HL-60/S4 treated with retinoic acid at 250 ng/mL for 4 days and 3 days (cell line): ENCODE measurements around the gene MYLK4.
"Not testable (repeated sequence)": the region's sequence is repeated elsewhere in the genome, so short reads cannot be mapped to it uniquely, and the experiment has no call there.

Experiments
- in situ Hi-C: fragments of 300-500 bp; cut with MboI; formaldehyde crosslinking; loops from 2 replicates; pipeline ENCODE4 v1.7.0; 2022; ENCODE audit warnings: low sequenced_read_pairs

Gene MYLK4

DNA sequence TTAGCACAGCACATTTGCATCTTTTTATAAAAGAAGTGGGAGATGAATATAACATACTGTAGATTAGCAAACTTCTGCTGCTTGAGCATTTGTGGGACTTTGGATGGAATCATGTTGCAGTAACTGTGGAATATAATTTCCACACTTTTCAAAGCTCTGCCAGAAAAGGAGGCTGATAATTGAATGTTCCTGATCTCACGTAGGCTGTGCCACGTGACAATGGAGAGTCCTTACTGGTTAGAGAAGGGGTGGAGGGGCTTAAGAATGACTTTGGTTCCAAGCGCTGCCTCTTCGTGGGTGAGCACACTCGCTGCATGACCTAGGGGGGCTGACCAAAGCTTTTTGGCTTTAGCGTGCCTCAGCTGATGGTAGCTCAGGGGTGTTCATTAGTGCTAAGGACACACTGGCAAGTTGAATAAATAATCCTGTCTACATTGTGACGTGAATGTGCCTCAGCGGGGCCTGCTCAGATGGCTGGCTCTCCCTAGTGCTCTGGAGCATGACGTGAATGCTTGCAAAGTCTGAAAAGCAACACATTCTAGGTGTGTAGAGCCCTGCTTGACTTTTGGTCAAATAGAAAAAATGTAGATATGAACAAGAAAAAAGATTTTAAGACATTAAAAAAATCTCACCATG is 29.5 kb upstream of the MYLK4 start:
- in situ Hi-C loops, result no loop called here

DNA sequence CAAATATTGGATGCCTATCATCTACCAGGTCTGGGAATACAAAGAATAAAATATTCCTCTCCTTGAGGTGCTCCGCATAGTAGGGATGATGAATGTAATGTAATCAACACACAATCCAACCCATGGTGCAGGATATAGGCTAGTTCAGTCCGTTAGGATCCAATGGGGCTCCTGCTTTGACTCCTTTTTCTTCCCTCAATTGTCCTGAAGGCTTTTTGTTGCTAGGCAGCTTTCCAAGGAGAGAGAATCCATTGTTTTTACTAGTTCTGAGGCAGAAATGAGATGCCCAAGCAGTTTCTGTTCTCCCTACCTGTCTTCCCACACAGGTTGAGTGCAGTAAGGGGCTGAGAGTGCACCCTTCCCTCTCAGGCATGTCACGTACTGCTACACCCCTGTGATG is 26.5 kb upstream of the MYLK4 start:
- in situ Hi-C loops, result no loop called here

GRCh38 chr6:2775003-2775402 is 24.3 kb upstream of the MYLK4 start:
- in situ Hi-C loops, result no loop called here

DNA sequence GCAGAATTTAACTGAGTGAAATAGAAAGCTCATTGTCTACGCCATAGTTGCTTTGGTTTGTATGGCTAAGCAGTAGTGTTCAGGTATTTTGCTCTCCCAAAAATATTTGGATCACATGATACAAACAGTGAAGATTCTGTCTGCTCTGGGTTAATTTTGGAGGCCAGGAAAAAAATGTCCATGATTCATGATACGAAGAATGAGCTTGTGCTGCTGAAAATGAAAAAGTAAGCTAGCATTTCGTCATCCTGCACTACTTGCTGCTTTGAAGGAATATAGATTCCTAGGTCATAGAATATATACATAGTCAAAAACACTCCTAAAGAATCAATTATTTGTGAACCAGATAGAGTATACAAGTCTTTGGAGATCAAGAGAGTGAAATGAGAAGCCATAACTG is 22.7 kb upstream of the MYLK4 start:
- in situ Hi-C loops, result no loop called here

GRCh38 chr6:2772840-2773239 is 22.1 kb upstream of the MYLK4 start:
- in situ Hi-C loops, result no loop called here

DNA sequence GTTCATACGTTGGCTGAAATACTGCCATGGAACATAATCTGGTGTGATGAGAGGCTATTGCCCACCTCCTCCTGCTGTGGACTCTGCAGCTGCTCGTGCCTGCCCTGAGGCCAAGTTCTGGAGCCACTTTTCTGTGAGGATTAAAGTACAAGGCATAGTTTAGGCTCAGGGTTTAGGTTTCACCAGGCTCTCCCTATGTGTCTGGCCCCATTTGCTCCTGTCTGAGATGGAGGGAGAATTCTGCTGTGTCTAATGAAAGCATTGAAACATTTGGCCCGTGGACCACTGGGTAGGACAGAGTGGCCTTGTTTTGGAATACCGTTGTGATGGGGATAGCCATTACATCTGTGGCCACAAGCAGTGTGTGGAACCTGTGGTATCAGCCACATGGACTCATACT is 20.4 kb upstream of the MYLK4 start:
- in situ Hi-C loops, result no loop called here

DNA sequence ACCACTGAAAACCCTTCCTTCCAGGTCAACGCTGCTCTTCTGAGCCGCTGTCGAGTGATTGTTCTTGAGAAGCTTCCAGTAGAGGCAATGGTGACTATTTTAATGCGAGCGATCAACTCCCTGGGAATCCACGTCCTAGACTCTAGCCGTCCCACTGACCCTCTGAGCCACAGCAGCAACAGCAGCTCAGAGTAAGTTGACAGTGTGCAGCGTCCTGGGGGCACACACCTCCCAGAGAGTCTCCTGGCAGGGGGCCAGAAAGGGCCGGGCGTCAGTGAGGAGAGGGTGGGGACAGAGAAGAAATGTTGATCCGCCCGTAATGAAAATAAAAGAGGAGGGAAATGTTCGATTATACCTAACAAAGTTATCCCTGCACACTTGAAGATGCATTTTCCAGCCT is 19.4 kb upstream of the MYLK4 start:
- in situ Hi-C loops, result no loop called here

DNA sequence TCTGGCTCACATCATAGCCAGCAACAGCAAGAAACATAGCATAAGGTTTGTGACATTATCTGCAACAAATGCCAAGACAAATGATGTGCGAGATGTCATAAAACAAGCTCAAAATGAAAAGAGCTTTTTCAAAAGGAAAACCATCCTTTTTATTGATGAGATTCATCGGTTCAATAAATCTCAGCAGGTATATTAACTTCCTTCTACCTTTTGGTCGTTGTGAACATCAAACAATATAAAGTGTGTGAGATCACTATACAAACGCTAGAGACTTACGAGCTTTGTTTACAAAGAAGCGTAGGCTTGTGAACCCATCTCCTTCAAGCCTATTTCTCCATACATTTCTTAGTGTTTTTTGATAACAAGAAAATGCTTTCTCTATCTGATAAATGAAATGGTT is 18.0 kb upstream of the MYLK4 start:
- in situ Hi-C loops, result no loop called here

DNA sequence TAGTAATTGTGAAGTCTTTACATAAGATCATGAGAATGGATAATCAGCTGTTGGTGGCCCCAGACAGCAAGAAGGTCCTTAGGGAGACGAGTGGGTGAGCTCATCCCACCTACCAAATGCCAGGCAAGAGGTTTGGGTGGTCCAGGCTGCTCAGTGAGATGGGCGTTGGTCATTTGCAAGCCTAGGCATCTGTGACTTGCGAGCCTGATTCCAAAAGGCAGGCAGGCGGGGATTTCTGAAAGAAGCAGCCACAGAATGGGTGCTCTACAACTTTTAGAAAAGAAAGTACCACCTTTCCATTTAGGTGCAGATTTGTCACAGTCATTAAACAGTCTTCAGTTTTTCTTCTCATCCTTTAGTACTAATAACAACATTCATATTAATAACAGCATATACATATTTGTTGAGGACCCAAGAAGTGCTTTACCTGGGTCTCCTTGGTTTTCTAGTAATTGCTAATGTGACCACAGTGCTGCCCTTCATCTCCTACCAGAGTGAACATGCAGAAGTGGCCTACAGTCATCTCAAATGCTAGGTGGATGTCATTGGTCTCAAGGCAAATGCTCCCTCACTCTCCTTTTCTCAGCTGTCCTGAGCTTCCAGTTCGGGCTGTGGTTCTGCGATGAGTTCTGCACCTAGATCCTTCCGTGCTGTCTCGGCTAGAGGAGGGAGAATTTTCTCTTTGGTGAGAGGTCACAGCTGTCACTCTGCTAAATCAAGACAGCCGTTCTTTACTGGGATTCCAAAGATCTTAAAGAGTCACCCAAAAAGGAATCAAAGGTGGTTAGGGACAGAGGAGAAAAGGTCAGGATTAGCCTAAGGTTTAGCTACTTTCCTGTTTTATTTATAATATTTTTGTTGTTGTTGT is 17.2 kb upstream of the MYLK4 start:
- in situ Hi-C loops, result no loop called here

- in situ Hi-C loops, result no loop called here
These were observed 16.3 kb upstream of the MYLK4 start for GRCh38 chr6:2766767-2767656.

DNA sequence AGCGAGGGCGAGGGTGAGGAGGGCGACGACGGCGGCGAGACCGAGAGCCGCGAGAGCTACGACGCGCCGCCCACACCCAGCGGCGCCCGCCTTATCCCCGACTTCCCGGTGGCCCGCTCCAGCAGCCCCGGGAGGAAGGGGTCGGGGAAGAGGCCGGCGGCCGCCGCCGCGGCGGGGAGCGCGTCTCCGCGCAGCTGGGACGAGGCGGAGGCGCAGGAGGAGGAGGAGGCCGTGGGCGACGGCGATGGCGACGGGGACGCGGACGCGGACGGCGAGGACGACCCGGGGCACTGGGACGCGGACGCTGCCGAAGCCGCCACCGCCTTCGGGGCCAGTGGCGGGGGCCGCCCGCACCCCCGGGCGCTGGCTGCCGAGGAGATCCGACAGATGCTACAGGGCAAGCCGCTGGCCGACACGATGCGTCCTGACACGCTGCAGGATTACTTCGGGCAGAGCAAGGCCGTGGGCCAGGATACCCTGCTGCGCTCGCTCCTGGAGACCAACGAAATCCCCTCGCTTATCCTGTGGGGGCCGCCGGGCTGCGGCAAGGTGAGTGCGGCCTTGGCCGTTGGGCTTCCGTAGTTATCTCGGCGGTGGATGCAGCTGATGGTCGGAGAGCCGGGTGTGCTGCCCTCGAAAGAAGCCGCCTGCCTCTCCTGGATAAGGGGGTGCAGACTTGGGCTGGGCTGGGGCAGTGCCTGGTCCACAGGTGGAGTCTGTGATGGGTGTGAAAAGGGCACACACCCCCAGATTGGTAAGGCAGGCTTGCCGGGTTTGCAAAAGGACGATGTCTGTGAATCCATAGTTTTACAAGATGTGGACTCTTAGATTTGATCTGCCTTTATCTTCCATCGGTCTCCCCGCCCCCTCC is 15.4 kb upstream of the MYLK4 start:
- in situ Hi-C loops, result no loop called here

DNA sequence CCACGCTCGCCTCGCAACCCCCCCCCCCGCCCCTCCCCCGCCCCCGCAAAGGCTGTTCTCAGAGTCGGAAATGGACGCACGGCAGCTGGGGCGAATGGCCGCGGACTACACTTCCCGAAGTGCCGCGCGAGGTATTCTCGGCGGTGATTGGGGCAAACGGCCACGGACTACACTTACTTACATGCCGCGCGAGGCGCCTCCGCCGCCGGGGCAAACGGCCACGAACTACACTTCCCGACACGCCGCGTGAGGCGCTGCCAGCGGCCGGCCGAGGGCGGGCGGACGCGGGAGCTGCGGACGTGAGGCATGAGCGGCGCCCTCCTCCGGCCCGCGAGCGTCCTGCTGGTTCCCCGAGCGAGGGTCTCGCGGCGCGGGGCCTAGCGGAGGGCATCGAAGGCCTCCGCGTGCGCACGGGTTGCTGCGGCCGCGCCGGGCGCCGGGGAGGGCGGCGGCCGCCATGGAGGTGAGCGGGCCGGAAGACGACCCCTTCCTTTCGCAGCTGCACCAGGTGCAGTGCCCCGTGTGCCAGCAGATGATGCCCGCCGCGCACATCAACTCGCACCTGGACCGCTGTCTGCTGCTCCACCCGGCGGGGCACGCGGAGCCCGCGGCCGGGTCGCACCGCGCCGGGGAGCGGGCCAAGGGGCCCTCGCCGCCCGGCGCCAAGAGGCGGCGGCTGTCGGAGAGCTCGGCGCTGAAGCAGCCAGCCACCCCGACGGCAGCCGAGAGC is 14.6 kb upstream of the MYLK4 start, which contains the start of gene WRNIP1:
TSS of gene WRNIP1 (plus strand) at position 228 of the 730 bp plus-strand sequence. CDS start at position 458, 230 bp downstream.
- in situ Hi-C loops, result no loop called here

DNA sequence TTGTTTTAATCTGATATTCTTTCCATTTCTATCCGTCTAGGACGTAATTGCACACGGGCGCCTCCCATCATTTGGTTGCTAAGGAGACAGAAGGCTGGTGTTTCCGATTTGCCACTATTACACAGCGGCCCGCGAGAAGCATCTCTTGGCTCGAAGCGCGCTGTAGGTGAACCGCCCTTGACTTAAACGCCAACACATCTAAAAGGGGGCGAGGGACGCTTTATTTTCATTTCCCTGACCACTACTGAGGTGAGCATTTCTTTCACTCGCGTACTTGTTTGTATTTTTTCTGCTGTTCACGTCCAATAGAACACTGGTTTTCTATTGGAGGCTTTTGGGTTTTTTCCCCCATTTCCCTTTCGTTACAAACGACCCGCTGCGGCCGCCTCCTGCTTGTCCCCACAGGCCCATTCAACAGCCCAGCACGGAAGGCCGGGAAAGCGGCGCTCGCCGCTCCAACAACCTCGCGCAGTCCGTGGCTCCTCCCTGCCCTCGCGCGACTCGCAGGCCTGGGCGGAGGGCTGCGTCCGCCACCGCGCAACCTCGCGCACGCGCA is 14.0 kb upstream of the MYLK4 start:
- in situ Hi-C loops, result no loop called here

DNA sequence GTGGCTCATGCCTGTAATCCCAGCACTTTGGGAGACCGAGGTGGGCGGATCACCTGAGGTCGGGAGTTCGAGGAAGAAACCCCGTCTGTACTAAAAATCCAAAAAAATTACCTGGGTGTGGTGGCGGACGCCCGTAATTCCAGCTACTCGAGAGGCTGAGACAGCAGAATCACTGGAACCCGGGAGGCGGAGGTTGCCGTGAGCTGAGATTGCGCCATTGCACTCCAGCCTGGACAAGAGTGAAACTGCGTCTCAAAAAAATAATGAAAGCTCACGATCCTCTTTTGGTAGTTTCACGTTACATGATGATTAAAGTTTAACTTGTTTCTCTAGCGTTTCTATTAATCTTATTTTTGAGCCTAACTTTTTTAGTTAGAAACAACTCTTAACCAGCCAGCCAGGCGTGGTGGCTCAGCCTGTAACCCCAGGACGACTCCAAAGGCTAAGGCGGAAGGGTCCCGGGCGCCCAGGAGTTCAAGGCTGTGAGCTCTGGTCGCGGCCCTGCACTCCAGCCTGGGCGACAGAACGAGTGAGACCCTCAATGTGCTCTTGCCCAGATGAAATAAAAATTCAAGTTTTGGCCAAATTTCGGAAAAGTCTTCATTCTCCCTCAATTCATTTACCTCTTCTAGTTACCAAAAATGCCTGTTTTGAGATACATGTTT is 13.3 kb upstream of the MYLK4 start:
- in situ Hi-C loops, result no loop called here

DNA sequence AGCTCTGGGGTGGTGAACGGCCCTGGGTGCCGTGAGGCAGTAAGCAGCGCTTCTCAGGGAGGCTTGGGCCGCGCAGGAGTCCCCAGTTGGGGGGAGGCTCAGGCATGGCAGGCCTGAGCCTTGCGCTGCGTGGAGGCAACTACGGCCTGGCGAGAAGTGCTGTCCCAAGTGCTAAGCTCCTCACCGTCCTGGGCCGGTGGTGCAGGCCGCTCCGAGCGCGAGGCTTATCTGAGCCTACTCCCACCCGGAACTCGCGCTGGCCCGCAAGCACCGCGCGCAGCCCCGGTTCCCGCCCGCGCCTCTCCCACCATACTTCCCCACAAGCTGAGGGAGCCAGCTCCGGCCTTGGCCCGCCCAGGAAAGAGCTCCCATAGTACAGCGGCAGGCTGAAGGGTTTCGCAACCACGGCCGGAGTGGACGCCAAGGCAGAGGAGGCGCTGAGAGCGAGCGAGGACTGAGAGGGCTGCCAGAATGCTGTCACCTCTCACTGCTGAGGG is 12.7 kb upstream of the MYLK4 start:
- in situ Hi-C loops, result no loop called here

GRCh38 chr6:2762868-2763267 is 12.1 kb upstream of the MYLK4 start:
- in situ Hi-C loops, result not testable (repeated sequence)

DNA sequence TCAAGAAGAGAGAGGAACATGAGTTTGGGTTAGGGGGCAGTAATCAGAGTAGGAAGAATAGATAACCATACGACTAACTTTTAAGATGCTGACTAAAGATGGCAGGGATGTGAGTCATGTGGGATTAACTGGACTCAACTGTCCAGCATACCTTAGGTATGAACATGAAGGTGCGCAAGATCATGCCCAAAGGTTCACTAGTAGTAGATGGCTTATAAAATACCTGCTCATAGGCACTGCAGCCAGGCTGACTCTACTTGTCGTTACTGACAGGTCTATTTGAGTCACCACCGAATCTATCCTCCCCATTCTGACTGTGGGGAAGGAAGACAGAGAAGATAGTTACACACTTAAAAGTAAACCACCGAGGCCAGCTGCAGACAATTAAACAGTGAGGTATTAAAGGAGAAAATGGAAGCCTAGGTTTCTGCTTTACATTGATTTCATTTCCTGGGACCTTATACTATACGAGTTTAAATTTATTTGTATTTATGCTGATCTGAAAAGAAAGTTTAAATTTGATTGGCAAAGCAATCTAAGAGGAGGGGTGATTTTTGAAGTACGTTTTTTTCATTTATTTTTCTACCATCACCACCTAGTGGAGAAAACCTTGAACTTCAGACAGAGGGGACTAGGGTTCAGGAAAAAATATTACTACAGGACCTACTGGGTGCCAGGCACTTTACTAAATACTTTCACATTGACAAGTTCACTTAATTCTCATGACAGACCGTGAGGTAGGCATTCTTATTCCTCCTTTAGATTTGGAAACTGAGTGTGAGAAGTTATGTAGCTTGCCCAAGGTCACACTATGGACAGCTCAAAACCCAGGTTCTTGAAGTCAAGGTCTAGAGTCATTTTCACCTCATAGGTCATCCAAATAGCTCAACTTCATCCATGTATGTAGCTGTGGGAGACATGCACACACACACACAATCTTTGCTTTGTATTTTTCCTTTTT is 10.4 kb upstream of the MYLK4 start:
- in situ Hi-C loops, result no loop called here

DNA sequence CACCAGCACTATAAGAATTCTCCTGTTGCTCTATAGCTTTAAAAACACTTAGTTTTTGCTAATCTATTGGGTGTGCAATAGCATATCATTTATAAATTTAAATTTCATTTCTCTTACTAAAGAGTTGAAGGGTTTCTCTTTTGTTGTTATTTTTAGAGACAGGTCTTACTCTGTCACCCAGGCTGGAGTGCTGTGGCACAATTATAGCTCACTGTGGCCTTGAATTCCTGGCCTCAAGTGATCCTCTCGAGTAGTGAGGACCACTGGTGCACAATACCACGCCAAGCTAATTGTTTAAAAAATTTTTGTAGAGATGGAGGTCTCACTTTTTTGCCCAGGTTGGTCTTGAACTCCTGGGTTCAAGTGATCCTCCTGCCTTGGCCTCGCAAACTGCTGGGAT is 8.3 kb upstream of the MYLK4 start:
- in situ Hi-C loops, result no loop called here
